Fibroblast of lung (primary cell): ENCODE measurements around the gene CDR2L.

Experiments
- EZH2 ChIP-seq: IDR thresholded peaks from 2 replicates; pipeline ENCODE4 v1.5.1; 2012; ENCODE audit warnings: low read length, control low read depth, mild to moderate bottlenecking; ENCODE audit errors: missing control alignments
- TF ChIP-seq, protein P1 (sequence below), 2 donors: IDR thresholded peaks in 1 of 2; conservative IDR thresholded peaks in 1 of 2; 1 replicate in 1 of 2; 2 replicates in 1 of 2; pipeline ENCODE4 v1.5.1; 2011 to 2012; ENCODE audit warnings: low read length in 2 of 2, control low read depth in 1 of 2, inconsistent platforms in 1 of 2, low read depth in 1 of 2, mild to moderate bottlenecking in 1 of 2

DNA sequence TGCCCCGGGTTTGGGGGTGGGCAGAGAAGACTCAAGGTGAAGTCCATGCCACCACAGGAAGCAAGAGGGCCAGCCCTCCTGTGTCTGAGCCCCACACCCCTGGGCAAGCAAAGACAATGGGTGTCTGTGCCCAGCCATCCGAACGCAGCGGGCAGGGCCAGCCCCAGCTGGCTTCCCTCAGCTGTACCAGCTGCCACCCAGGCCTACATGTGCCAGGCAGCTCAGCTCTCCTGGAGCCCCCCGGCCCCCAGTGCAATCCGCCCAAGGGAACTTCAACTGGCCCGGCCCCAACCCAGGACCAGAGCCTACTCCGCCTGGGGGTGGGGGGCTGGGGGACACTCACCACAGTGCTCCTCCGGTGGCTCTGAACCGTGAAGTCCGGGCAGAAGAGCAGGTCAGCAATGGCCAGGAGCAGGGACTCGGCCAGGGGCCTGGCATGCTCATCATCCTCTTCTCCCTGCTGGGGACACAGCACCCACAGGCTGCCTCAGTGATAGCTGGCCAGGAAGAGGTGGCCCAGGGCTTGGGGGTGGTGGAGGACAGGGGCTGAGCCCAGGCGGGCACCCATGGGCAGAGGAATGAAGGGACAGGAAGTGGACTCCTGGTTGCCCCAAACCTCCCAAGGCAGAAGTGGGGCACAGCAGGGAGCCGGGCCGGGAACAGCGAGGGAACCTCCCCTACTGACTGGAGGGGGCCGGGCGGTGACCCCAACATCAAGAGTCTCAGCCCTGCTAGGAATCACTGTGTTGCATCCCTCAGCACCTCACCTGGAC is 24.6 kb upstream of the CDR2L start:
- TF ChIP-seq, protein P1, sequence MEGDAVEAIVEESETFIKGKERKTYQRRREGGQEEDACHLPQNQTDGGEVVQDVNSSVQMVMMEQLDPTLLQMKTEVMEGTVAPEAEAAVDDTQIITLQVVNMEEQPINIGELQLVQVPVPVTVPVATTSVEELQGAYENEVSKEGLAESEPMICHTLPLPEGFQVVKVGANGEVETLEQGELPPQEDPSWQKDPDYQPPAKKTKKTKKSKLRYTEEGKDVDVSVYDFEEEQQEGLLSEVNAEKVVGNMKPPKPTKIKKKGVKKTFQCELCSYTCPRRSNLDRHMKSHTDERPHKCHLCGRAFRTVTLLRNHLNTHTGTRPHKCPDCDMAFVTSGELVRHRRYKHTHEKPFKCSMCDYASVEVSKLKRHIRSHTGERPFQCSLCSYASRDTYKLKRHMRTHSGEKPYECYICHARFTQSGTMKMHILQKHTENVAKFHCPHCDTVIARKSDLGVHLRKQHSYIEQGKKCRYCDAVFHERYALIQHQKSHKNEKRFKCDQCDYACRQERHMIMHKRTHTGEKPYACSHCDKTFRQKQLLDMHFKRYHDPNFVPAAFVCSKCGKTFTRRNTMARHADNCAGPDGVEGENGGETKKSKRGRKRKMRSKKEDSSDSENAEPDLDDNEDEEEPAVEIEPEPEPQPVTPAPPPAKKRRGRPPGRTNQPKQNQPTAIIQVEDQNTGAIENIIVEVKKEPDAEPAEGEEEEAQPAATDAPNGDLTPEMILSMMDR (conservative IDR thresholded peaks at IDR 0.05 in 1 of 2, IDR thresholded peaks at IDR 0.05 in 1 of 2; ENCODE audit: low read depth in 1 of 2, low read length in 2 of 2) = no peak
- TF ChIP-seq EZH2 = no peak
